ENCODE measurements around the gene DEDD2. TPM values are rescaled to one million over a fixed set of nuclear protein-coding genes. Genes with fewer than 3 reads are reported as not detected.

The DEDD2 gene
- total RNA-seq, 2 donors from 2014 or later, result 72.1 to 89.9 TPM

DNA sequence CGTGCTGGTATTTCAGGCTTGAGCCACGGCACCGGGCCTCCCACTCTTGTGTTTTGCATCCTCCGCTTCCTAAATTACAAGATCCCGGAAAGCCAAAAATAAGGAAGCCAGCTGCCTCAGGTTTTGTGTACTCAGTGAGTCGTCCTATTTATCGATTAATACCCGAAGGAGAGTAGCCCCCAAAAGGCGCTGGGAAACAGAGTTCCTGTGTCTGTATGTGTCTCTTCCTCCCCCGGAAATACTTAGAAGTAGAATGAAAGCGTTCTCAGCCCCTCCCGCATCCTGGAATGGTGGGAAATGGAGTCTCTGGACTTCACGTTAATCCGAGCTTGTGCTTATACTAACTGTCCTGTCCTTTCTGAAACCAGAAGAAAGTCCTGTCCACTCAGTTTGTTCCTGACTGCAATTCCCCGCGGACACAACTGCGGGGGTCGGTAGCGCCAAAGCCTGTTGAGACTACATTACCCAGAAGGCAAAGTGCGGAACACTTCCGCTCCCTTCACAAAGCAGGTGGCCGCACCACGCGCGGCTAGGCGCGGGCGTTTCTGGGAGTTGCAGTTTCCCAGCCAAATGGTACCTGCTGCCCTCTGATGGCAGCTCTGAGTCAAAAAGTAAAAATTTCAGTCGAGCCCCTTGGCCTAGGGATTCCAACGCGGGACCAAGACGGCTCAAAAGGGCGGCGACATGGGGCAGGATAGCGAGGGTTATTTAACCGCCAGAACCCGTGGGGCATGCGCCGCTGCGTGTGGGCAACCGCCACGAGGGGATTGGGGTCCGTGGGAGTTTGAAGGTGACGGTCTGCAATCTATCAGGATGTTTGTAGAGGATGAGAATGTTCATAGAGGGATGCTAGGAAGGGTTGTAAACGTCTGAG, 27.1 kb upstream of the DEDD2 start:
- H3K4me3 Mint-ChIP-seq, result peak overlapping the region; percentile 96
- peak overlapping the region; percentile 90 for H3K27ac Mint-ChIP-seq
- peaks cover 41% of the 10 kb centered on the region for H3K4me1 Mint-ChIP-seq
- H3K27me3 Mint-ChIP-seq, result no peaks in the 10 kb centered on the region
- H3K36me3 Mint-ChIP-seq (ENCODE audit: low read depth), result no peaks in the 10 kb centered on the region
- ATAC-seq, result peak; percentile 44
- H3K9me3 ChIP-seq (ENCODE audit: control insufficient read depth, low read length, poor library complexity, severe bottlenecking), result no peaks in the 10 kb centered on the region
- peak; percentile 78 to 83 (median 81) for DNase-seq

DNA sequence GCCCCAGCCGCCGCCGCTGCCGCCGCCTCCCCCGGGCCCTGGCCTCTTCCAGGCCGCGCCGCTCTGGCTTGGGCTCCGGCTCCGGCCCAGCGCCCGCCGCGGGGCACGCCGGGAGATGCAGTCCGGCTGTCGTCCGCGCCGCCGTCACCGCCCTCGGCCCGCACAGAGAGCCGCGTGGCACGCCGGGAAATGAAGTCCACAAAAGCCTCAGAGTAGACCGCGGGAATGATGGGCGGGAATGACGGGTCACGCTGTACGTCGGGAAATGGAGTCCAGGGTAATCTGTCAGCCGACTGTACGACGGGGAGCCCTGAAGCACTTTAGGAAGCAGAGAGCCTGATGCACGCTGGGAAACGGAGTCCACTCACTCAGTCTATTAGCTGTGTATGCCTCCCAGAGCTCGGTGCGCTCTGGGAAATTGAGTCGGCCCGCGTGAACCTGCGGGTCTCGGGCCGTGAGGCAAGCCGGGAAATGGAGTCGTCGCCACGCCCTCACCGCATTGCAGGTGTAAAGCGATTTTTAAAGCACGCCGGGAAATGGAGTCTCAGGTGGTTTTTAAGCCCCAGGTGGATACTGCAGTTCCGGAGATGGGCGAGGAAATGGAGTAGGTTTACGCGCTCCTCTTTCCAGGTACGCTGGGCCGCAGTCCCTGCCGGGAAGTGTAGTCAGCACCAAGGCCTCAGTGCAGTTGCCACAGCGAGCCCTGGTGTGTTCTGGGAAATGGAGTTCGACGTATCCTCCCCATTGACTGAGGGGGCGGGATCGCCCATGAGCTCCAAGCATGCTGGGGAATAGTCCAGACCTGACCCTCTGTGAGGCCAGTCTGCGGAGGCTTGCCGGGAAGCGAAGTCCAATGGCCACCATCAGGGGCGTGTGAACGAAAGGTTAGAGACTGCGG, 25.3 kb upstream of the DEDD2 start, which contains the start of gene GSK3A:
Gene GSK3A, minus strand, starts transcription at position 91 of the 898 bp plus-strand sequence. CDS start 137 bp downstream, outside the sequence.
- no peaks in the 10 kb centered on the region for H3K9me3 ChIP-seq (ENCODE audit: control insufficient read depth, low read length, poor library complexity, severe bottlenecking)
- peak; percentile 80 for ATAC-seq
- H3K4me1 Mint-ChIP-seq, result peaks cover 45% of the 10 kb centered on the region
- H3K36me3 Mint-ChIP-seq (ENCODE audit: low read depth), result peaks cover 3% of the 10 kb centered on the region
- peak within 1 kb of the TSS; percentile 89 for H3K27ac Mint-ChIP-seq
- DNase-seq, result peak; percentile 90 to 94 (median 93)
- H3K27me3 Mint-ChIP-seq, result no peaks in the 10 kb centered on the region
- H3K4me3 Mint-ChIP-seq, result peak within 1 kb of the TSS; percentile 96

DNA sequence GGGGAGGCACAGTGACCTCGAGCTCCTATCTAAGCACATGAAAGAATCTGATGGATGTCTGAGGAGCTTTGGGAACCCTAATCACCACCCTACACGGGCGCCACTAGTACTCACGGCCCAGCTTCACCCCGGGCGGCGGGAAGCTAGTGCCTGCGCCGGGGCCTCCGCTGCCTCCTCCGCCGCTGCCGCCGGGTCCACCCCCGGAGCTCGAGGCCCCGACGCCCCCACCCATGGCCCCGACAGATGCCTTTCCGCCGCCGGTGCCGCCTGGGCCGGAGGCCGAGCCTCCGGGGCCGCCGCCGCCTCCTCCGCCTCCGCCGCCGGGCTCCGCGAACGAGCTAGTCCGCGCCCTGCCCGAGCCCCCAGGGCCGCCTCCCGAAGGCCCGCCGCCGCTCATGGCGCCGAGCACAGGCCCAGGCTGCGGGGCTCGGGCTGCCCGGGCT, 24.6 kb upstream of the DEDD2 start:
- peak overlapping the region; percentile 89 for H3K27ac Mint-ChIP-seq
- no peak for DNase-seq
- H3K36me3 Mint-ChIP-seq (ENCODE audit: low read depth), result peaks cover 3% of the 10 kb centered on the region
- H3K27me3 Mint-ChIP-seq, result no peaks in the 10 kb centered on the region
- peaks cover 45% of the 10 kb centered on the region for H3K4me1 Mint-ChIP-seq
- no peaks in the 10 kb centered on the region for H3K9me3 ChIP-seq (ENCODE audit: control insufficient read depth, low read length, poor library complexity, severe bottlenecking)
- H3K4me3 Mint-ChIP-seq, result peak overlapping the region; percentile 96
- no peak for ATAC-seq

DNA sequence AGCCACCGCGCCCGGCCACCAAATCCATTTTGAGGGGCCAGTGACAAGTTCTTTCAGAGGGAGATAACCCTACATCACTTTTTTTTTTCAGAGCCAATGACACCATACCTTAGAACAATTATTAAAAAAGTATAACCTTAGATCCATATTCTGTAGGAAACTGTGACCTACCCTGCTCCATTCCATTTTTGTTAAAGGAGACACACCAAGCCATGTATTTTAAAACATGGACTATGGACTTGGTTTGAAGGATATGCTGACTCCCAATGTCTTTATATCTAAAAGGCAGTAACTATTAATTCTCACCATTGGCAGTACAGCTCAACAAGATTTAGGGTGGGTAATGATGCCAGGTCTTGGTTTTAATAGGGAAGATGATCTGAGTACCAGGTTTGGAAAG, 23.8 kb upstream of the DEDD2 start:
- H3K9me3 ChIP-seq (ENCODE audit: control insufficient read depth, low read length, poor library complexity, severe bottlenecking), result no peaks in the 10 kb centered on the region
- Mint-ChIP-seq H3K4me3 (peak overlapping the region; percentile 96), H3K4me1 (peaks cover 45% of the 10 kb centered on the region), H3K36me3 (ENCODE audit: low read depth) (peaks cover 5% of the 10 kb centered on the region), H3K27me3 (no peaks in the 10 kb centered on the region), H3K27ac (peak overlapping the region; percentile 89)
- ATAC-seq, result no peak
- no peak for DNase-seq

DNA sequence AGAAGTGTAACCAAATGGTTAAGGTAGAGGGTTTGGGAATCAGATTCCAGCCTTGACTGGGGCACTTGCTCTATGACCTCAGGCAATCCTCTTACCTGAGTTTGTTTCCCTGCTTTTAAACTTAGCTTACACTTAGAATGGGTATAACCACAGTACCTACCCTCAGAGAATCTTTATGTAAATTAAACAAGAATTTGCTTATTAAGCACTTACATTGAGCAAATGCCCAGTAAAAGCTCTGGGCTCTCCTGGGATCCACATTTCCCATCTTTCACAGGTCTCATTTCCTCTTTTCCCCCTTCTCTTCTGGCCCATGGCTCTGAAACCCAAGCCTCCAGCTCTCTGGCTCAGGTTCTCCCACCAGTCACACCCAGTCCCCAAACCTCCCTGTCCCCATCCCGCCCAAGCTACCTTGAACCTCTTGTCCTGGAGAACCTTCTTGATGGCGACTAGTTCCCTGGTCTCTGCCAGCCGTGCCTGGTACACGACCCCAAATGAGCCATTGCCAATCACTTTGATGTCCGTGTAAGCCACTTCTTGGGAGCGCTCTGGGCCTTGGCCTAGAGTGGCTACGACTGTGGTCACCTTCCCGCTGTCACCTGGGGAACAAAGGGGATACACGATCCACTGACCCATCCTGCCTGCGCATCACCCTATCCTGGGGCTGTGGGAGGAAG, 22.2 kb upstream of the DEDD2 start:
- no peak for ATAC-seq
- Mint-ChIP-seq H3K36me3 (ENCODE audit: low read depth) (peaks cover 5% of the 10 kb centered on the region), H3K4me1 (peaks cover 35% of the 10 kb centered on the region), H3K27me3 (no peaks in the 10 kb centered on the region), H3K4me3 (peak overlapping the region; percentile 75), H3K27ac (peak overlapping the region; percentile 49)
- DNase-seq, result no peak
- no peaks in the 10 kb centered on the region for H3K9me3 ChIP-seq (ENCODE audit: control insufficient read depth, low read length, poor library complexity, severe bottlenecking)

DNA sequence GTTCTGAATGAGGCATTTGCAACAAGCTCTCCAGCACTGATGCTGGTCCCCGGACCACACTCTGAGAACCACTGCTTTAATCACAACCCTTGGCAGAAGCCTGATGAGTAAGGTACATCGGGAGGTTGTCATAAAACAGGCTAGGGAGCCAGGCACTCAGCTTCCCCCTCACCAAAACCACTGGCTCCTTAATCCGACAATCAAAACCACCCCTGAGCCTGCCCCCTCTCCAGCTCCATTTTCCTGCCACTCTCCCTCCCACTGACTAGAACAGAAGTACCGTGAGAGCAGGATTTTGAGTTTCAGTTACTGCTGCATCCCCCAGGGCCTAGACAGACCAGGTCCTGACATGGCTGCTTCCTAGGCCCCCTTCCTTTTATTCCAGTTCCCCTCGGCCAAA, 17.7 kb upstream of the DEDD2 start:
- Mint-ChIP-seq H3K4me1 (peaks cover 13% of the 10 kb centered on the region), H3K36me3 (ENCODE audit: low read depth) (peaks cover 5% of the 10 kb centered on the region), H3K27me3 (no peaks in the 10 kb centered on the region), H3K4me3 (no peak overlapping the region), H3K27ac (peak overlapping the region; percentile 67)
- ATAC-seq (no peak), DNase-seq (no peak)
- H3K9me3 ChIP-seq (ENCODE audit: control insufficient read depth, low read length, poor library complexity, severe bottlenecking), result no peaks in the 10 kb centered on the region

DNA sequence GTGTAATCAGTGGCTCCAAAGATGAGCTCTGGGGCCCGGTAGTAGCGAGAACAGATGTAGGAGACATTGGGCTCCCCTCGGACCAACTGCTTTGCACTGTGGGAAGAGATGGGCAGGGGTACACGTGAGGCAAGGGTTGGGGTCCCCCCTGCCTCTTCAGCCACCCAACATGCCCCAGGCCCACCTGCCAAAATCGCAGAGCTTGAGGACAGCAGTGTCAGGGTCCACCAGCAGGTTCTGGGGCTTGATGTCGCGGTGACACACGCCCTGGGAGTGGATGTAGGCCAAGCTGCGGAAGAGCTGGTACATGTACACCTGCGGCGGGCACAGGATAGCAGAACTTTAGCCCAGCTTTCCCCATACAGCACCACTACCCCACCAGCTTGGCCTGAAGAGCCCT, 16.9 kb upstream of the DEDD2 start:
- peaks cover 8% of the 10 kb centered on the region for H3K4me1 Mint-ChIP-seq
- no peak overlapping the region for H3K4me3 Mint-ChIP-seq
- H3K27me3 Mint-ChIP-seq, result no peaks in the 10 kb centered on the region
- DNase-seq (no peak), ATAC-seq (no peak)
- no peaks in the 10 kb centered on the region for H3K9me3 ChIP-seq (ENCODE audit: control insufficient read depth, low read length, poor library complexity, severe bottlenecking)
- peaks cover 5% of the 10 kb centered on the region for H3K36me3 Mint-ChIP-seq (ENCODE audit: low read depth)
- no peak overlapping the region for H3K27ac Mint-ChIP-seq

DNA sequence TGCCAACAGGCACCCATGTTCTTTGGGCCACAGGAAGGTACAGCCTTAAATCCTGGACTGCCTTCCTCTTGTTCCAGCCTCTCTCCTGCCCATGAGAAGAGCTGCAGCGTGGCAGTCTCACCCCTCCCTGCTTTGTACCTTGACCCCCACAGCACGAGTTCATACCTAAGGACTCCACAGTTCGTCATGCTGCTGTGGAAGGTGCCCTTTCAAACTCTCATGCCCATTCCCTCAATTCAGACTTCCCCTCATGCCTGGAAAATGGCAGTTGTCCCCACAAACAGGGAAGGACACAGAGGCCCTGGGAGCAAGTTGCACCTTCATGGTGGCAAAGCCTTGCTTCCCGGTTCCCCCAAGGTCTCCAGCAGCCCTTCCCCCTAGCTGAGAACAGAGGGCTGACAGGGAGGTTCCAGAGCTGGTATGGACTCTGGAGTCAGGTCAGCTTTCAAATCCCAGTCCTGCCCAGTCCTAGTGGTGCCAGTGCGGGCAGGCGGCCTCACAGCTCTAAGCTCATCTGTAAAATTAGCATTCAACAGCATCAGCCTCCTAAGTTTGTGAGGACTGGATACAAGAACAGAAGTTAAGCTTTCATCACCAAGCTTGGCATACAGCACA, 16.3 kb upstream of the DEDD2 start:
- Mint-ChIP-seq H3K27me3 (no peaks in the 10 kb centered on the region), H3K27ac (no peak overlapping the region), H3K36me3 (ENCODE audit: low read depth) (peaks cover 3% of the 10 kb centered on the region), H3K4me3 (no peak overlapping the region), H3K4me1 (peaks cover 4% of the 10 kb centered on the region)
- H3K9me3 ChIP-seq (ENCODE audit: control insufficient read depth, low read length, poor library complexity, severe bottlenecking), result no peaks in the 10 kb centered on the region
- ATAC-seq (no peak), DNase-seq (no peak)

DNA sequence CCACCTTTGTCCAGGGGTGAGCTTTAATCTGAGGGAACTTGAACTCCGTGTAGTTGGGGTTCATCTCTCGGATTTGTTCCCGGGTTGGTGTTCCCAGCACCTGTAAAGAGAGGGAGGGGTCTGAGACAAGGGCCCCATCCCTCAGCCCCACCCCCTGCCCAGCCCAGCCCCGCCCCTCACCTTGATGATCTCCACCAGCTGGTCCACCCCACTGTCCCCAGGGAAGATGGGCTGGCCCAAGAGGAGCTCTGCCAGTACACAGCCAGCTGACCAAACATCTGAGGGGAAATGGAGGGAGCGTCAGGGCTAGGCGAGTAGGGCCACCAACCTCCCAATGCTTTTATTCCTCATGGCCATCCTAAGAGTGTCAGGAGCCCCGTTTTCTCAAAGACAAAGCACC, 15.6 kb upstream of the DEDD2 start:
- no peak overlapping the region for H3K27ac Mint-ChIP-seq
- peaks cover 4% of the 10 kb centered on the region for H3K4me1 Mint-ChIP-seq
- peaks cover 3% of the 10 kb centered on the region for H3K36me3 Mint-ChIP-seq (ENCODE audit: low read depth)

DNA sequence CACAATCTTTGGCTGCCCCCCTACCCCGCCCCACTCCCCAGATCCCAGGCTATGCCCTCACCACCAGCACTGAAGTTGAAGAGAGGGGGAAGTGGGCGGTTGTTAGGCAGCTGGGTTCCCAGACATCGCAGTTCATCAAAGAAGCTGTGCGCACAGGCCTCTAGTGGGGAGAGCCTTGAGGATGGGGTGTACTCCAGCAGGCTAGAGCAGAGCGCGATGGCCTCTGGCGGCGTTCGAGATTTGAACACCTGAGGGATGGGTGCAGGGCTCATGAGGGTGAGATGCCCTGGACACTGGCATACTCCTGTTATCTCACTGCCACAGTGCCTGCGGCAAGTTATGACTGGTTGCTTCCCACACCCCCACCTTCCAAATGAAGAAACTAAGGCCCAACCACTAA, 15.0 kb upstream of the DEDD2 start:
- ATAC-seq, result no peak
- Mint-ChIP-seq H3K4me3 (no peak overlapping the region), H3K27ac (no peak overlapping the region), H3K36me3 (ENCODE audit: low read depth) (peaks cover 3% of the 10 kb centered on the region), H3K27me3 (no peaks in the 10 kb centered on the region), H3K4me1 (peaks cover 4% of the 10 kb centered on the region)
- H3K9me3 ChIP-seq (ENCODE audit: control insufficient read depth, low read length, poor library complexity, severe bottlenecking), result no peaks in the 10 kb centered on the region
- no peak for DNase-seq

More for the DNA sequence above, 15.6 kb upstream of the DEDD2 start:
- no peak for DNase-seq
- no peaks in the 10 kb centered on the region for H3K9me3 ChIP-seq (ENCODE audit: control insufficient read depth, low read length, poor library complexity, severe bottlenecking)
- no peak for ATAC-seq
- Mint-ChIP-seq H3K4me3 (no peak overlapping the region), H3K27me3 (no peaks in the 10 kb centered on the region)

DNA sequence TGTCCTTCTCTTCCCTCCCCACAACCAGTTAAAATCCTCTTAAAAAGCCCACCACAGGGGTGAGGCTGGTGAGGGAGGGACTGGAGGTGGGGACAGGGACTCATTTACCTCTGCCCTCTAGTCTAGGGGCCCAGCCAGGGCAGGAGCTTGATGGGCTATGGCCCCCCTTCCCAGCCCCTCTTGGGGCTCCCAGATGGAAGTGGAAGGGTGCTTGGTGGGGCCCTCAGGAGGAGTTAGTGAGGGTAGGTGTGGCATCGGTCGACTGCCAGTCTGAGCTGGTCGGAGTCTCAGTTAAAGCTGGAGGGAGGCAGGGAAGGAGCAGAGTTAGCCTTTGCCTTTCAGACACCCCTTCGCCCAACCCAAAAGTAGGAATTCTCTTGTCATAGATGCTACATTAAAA, 13.1 kb upstream of the DEDD2 start:
- no peak overlapping the region for H3K27ac Mint-ChIP-seq
- no peaks in the 10 kb centered on the region for H3K27me3 Mint-ChIP-seq
- H3K4me1 Mint-ChIP-seq, result peaks cover 7% of the 10 kb centered on the region
- DNase-seq, result no peak
- ATAC-seq, result no peak
- no peak overlapping the region for H3K4me3 Mint-ChIP-seq
- H3K36me3 Mint-ChIP-seq (ENCODE audit: low read depth), result peaks cover 4% of the 10 kb centered on the region
- no peaks in the 10 kb centered on the region for H3K9me3 ChIP-seq (ENCODE audit: control insufficient read depth, low read length, poor library complexity, severe bottlenecking)

DNA sequence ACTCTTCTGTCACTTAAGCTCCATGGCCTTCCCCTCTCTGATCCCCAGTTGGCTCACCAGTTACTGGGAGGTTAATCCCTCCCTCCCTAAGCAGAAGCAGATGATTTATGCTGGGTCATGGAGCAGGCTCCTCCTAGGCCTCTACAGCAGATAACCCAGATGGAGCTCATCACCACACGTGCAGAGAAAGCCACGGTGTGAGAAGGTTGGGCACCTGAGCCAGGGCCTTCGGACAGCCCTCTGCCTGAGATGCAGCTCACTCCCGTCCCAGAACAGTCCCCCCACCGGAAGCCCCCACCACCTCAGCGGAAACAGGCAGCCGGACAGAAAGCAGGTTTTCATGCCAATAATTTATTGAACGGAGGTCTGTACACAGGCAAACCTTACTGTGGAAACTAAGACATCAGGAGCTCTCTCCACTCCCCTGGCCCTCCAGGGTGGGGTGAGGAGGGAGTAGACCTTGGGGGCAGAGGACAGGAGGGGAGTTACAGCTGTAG, 12.4 kb upstream of the DEDD2 start:
- H3K36me3 Mint-ChIP-seq (ENCODE audit: low read depth), result peaks cover 5% of the 10 kb centered on the region
- DNase-seq, result no peak
- no peak for ATAC-seq
- no peaks in the 10 kb centered on the region for H3K27me3 Mint-ChIP-seq
- H3K4me3 Mint-ChIP-seq, result peak overlapping the region; percentile 28
- peak overlapping the region; percentile 16 for H3K27ac Mint-ChIP-seq
- no peaks in the 10 kb centered on the region for H3K9me3 ChIP-seq (ENCODE audit: control insufficient read depth, low read length, poor library complexity, severe bottlenecking)
- peaks cover 8% of the 10 kb centered on the region for H3K4me1 Mint-ChIP-seq
